ENCODE measurements around the gene CHEK2.
"Not testable (repeated sequence)": the region's sequence is repeated elsewhere in the genome, so short reads cannot be mapped to it uniquely, and the experiment has no call there.

Gene CHEK2

GRCh38 chr22:28768701-28769393 lies 27.2 kb upstream of the CHEK2 start:
- Histone ChIP-seq H3K27ac (replicated peaks) (no peak overlapping the region), H3K27me3 (ENCODE audit: insufficient read depth, poor library complexity, severe bottlenecking) (no peaks in the 10 kb centered on the region), H3K4me3 (replicated peaks; ENCODE audit: insufficient read depth, low read length) (no peak overlapping the region)
- TF ChIP-seq POLR2AphosphoS5 (IDR thresholded peaks at IDR 0.05; ENCODE audit: low read depth) (no peak), SPI1 (IDR thresholded peaks at IDR 0.05; ENCODE audit: borderline replicate concordance, low read depth) (no peak), REST (IDR thresholded peaks at IDR 0.05; ENCODE audit: insufficient replicate concordance, low read depth) (no peak), CTCF (IDR thresholded peaks at IDR 0.05; ENCODE audit: insufficient read depth, low read length) (no peak), GABPA (IDR thresholded peaks at IDR 0.05; ENCODE audit: low read depth) (no peak)
- DNase-seq (ENCODE audit: low read depth in 1 of 2, low spot score in 1 of 2): no peak

GRCh38 chr22:28766628-28767027 lies 25.0 kb upstream of the CHEK2 start:
- Histone ChIP-seq H3K27ac (replicated peaks) (no peak overlapping the region), H3K4me3 (replicated peaks; ENCODE audit: insufficient read depth, low read length) (no peak overlapping the region), H3K27me3 (ENCODE audit: insufficient read depth, poor library complexity, severe bottlenecking) (no peaks in the 10 kb centered on the region)
- TF ChIP-seq GABPA (IDR thresholded peaks at IDR 0.05; ENCODE audit: low read depth): no peak
- no peak for TF ChIP-seq SPI1 (IDR thresholded peaks at IDR 0.05; ENCODE audit: borderline replicate concordance, low read depth)
- no peak for TF ChIP-seq POLR2AphosphoS5 (IDR thresholded peaks at IDR 0.05; ENCODE audit: low read depth)
- TF ChIP-seq REST (IDR thresholded peaks at IDR 0.05; ENCODE audit: insufficient replicate concordance, low read depth): no peak
- no peak for TF ChIP-seq CTCF (IDR thresholded peaks at IDR 0.05; ENCODE audit: insufficient read depth, low read length)
- no peak for DNase-seq (ENCODE audit: low read depth in 1 of 2, low spot score in 1 of 2)

GRCh38 chr22:28762000-28762399 lies 20.4 kb upstream of the CHEK2 start:
- not testable (repeated sequence) for H3K27ac ChIP-seq (replicated peaks); H3K4me3 ChIP-seq (replicated peaks; ENCODE audit: insufficient read depth, low read length); H3K27me3 ChIP-seq (ENCODE audit: insufficient read depth, poor library complexity, severe bottlenecking); DNase-seq (ENCODE audit: low read depth in 1 of 2, low spot score in 1 of 2)

- Histone ChIP-seq H3K27ac (replicated peaks) (no peak overlapping the region), H3K27me3 (ENCODE audit: insufficient read depth, poor library complexity, severe bottlenecking) (no peaks in the 10 kb centered on the region), H3K4me3 (replicated peaks; ENCODE audit: insufficient read depth, low read length) (no peak overlapping the region)
- no peak for DNase-seq (ENCODE audit: low read depth in 1 of 2, low spot score in 1 of 2)
- TF ChIP-seq REST (IDR thresholded peaks at IDR 0.05; ENCODE audit: insufficient replicate concordance, low read depth) (no peak), SPI1 (IDR thresholded peaks at IDR 0.05; ENCODE audit: borderline replicate concordance, low read depth) (no peak), CTCF (IDR thresholded peaks at IDR 0.05; ENCODE audit: insufficient read depth, low read length) (no peak), GABPA (IDR thresholded peaks at IDR 0.05; ENCODE audit: low read depth) (no peak), POLR2AphosphoS5 (IDR thresholded peaks at IDR 0.05; ENCODE audit: low read depth) (no peak)
Measured at GRCh38 chr22:28761449-28761755, 19.8 kb upstream of the CHEK2 start.
